ENCODE data around the gene SLX4.
"Not testable (repeated sequence)": the region's sequence is repeated elsewhere in the genome, so short reads cannot be mapped to it uniquely, and the experiment has no call there.

The SLX4 gene

GRCh38 chr16:3642397-3643094 lies 31.1 kb upstream of the SLX4 start:
- DNase-seq = no peak

- no peak for DNase-seq
Measured at GRCh38 chr16:3641801-3642396, 30.5 kb upstream of the SLX4 start.

- DNase-seq = no peak
Measured at GRCh38 chr16:3640632-3641501, 29.5 kb upstream of the SLX4 start.

- no peak for DNase-seq
Measured at GRCh38 chr16:3640207-3640606, 28.8 kb upstream of the SLX4 start.

GRCh38 chr16:3638916-3639644 lies 27.7 kb upstream of the SLX4 start:
- no peak for DNase-seq

GRCh38 chr16:3637371-3637923 lies 26.0 kb upstream of the SLX4 start:
- DNase-seq = no peak

GRCh38 chr16:3625911-3626732 lies 14.7 kb upstream of the SLX4 start:
- DNase-seq = no peak

- DNase-seq = no peak
Measured at GRCh38 chr16:3625331-3625730, 13.9 kb upstream of the SLX4 start.

- DNase-seq = no peak
Measured at GRCh38 chr16:3623642-3624041, 12.2 kb upstream of the SLX4 start.

- no peak for DNase-seq
Measured at GRCh38 chr16:3618769-3619141, 7.3 kb upstream of the SLX4 start.

GRCh38 chr16:3612510-3613466 lies 1.4 kb upstream of the SLX4 start:
- DNase-seq = no peak

GRCh38 chr16:3610698-3611145 lies 684 bp downstream of the SLX4 start:
- DNase-seq = no peak

- DNase-seq = no peak
Measured at GRCh38 chr16:3609895-3610697, 1.3 kb downstream of the SLX4 start.

GRCh38 chr16:3608976-3609375 lies 2.4 kb downstream of the SLX4 start:
- not testable (repeated sequence) for DNase-seq

- DNase-seq = no peak
Measured at GRCh38 chr16:3608069-3608468, 3.3 kb downstream of the SLX4 start.

- DNase-seq = no peak
Measured at GRCh38 chr16:3607634-3608033, 3.8 kb downstream of the SLX4 start.

GRCh38 chr16:3607161-3607560 lies 4.2 kb downstream of the SLX4 start:
- no peak for DNase-seq

- no peak for DNase-seq
Measured at GRCh38 chr16:3606441-3606840, 5.0 kb downstream of the SLX4 start.

GRCh38 chr16:3602320-3602653 lies 9.1 kb downstream of the SLX4 start:
- no peak for DNase-seq

Data from effector CD4-positive, alpha-beta T cell (primary cell).